ENCODE results near the gene TMEM170B.

DNA sequence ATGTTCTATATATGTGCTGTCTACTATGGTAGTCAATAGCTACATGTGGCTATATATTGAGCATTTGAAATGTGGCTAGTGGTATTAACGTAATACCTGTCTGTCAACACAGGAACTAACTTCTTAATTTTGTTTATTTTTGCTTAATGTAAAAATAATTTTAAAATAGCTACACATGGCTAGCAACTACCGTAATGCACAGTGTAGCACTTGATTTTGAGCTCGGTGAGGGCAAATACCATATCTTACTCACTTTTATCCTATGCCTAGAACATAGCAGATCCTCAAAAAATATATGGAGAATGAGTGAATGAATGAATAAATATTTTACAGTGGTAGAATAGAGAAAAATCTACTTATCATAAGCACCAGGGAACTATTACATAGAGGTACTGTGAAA lies 28.1 kb upstream of the TMEM170B start:
- TF ChIP-seq SP1 (IDR thresholded peaks at IDR 0.05): no peak
- TF ChIP-seq L3MBTL2 (conservative IDR thresholded peaks at IDR 0.05): no peak
- no peak for TF ChIP-seq LEF1 (IDR thresholded peaks at IDR 0.05; ENCODE audit: borderline replicate concordance)
- no peak for TF ChIP-seq BHLHE40 (IDR thresholded peaks at IDR 0.05; ENCODE audit: borderline replicate concordance)
- TF ChIP-seq ZNF384 (IDR thresholded peaks at IDR 0.05): no peak
- TF ChIP-seq FOXK2 (IDR thresholded peaks at IDR 0.05): no peak
- no peak for TF ChIP-seq ARNT (IDR thresholded peaks at IDR 0.05)
- TF ChIP-seq CTBP1 (IDR thresholded peaks at IDR 0.05; ENCODE audit: borderline replicate concordance): no peak
- TF ChIP-seq HDGF (IDR thresholded peaks at IDR 0.05; ENCODE audit: borderline replicate concordance): no peak
- TF ChIP-seq FOXA1 (IDR thresholded peaks at IDR 0.05): no peak
- TF ChIP-seq FOXM1 (IDR thresholded peaks at IDR 0.05; ENCODE audit: borderline replicate concordance): no peak
- TF ChIP-seq, protein P1, sequence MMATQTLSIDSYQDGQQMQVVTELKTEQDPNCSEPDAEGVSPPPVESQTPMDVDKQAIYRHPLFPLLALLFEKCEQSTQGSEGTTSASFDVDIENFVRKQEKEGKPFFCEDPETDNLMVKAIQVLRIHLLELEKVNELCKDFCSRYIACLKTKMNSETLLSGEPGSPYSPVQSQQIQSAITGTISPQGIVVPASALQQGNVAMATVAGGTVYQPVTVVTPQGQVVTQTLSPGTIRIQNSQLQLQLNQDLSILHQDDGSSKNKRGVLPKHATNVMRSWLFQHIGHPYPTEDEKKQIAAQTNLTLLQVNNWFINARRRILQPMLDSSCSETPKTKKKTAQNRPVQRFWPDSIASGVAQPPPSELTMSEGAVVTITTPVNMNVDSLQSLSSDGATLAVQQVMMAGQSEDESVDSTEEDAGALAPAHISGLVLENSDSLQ (IDR thresholded peaks at IDR 0.05): no peak
- TF ChIP-seq SUZ12 (IDR thresholded peaks at IDR 0.05): no peak
